ENCODE measurements around the gene ODAD2. TPM values are rescaled to one million over a fixed set of nuclear protein-coding genes. Genes with fewer than 3 reads are reported as not detected.

The ODAD2 gene
- total and polyA plus RNA-seq, 2 of the 8 experiments (the other 6 are each of a cell fraction or from before 2014, with no cell fraction given) = 0.95 to 4.3 TPM

DNA sequence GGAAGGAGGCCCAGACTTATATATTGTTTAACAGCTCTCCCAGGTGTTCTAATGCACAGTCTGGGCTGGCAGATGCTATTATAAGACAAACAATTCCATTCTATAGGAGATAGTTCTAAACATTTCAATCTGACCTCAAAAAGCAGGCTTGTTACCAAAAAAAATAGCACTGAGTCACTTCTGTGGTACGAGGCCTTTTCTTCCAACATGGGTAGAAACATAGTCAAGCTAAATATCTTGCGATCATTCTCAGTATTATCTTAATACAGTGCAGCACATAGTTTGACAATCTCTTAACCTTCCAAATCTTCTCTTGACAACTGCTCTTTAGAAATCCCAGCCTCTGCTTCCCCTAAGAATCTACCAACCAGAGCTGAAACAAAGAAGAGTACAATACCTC, 206.7 kb downstream of the ODAD2 start:
- Histone ChIP-seq H2BK15ac (ENCODE audit: low read length) (no peak overlapping the region), H3K27ac (ENCODE audit: low read depth, low read length) (no peak overlapping the region), H3K23ac (ENCODE audit: insufficient read length) (no peak overlapping the region), H2BK5ac (ENCODE audit: low read depth, low read length) (no peak overlapping the region), H3K9ac (replicated peaks in 1 of 4; ENCODE audit: extremely low read depth in 1 of 4, low read depth in 3 of 4, low read length in 3 of 4) (no peak overlapping the region), H3K4me1 (replicated peaks in 1 of 4; ENCODE audit: control insufficient read depth in 3 of 4, insufficient read depth in 4 of 4, low read length in 3 of 4) (peaks cover 0 to 7% (median 0%) of the 10 kb centered on the region in 4 experiments; a peak in 2 of 7 replicates), H4K20me1 (replicated peaks in 1 of 2; ENCODE audit: control insufficient read depth in 1 of 2, insufficient read depth in 2 of 2, low read length in 2 of 2) (peaks cover 0 to 1% of the 10 kb centered on the region in 2 experiments), H2BK12ac (ENCODE audit: low read depth, low read length) (no peak overlapping the region), H3K14ac (ENCODE audit: insufficient read length) (no peak overlapping the region), H4K8ac (ENCODE audit: extremely low read depth, insufficient read depth, low read length) (no peak overlapping the region), H3K36me3 (ENCODE audit: control insufficient read depth in 2 of 4, insufficient read depth in 4 of 4, low read length in 3 of 4) (no peaks in the 10 kb centered on the region), H3K18ac (ENCODE audit: extremely low read depth, low read length) (no peak overlapping the region), H4K91ac (replicated peaks; ENCODE audit: insufficient read length, low read length) (no peak overlapping the region), H4K5ac (ENCODE audit: insufficient read length, low read depth, low read length) (no peak overlapping the region), H3K4me2 (ENCODE audit: insufficient read depth in 1 of 2, low read depth in 2 of 2, low read length in 2 of 2) (no peak overlapping the region), H3K56ac (replicated peaks; ENCODE audit: insufficient read length, low read depth, low read length) (no peak overlapping the region), H3K23me2 (ENCODE audit: low read depth, low read length) (no peaks in the 10 kb centered on the region), H2AFZ (ENCODE audit: low read length) (no peak overlapping the region), H3K27me3 (replicated peaks in 1 of 4; ENCODE audit: control insufficient read depth in 3 of 4, extremely low read depth in 1 of 4, insufficient read depth in 3 of 4, low read length in 3 of 4) (no peaks in the 10 kb centered on the region), H3K79me1 (ENCODE audit: low read depth, low read length) (no peaks in the 10 kb centered on the region), H3K4ac (replicated peaks; ENCODE audit: insufficient read length, low read depth, low read length) (no peak overlapping the region), H3K79me2 (ENCODE audit: control insufficient read depth in 1 of 2, insufficient read depth in 2 of 2, low read length in 2 of 2) (no peaks in the 10 kb centered on the region), H2BK120ac (replicated peaks; ENCODE audit: low read depth, low read length) (no peak overlapping the region), H3K4me3 (ENCODE audit: extremely low read depth in 1 of 4, insufficient read depth in 2 of 4, low read depth in 3 of 4, low read length in 4 of 4) (no peak overlapping the region), H2BK20ac (ENCODE audit: low read length) (no peak overlapping the region), H3K9me3 (ENCODE audit: insufficient read depth in 2 of 2, low read depth in 1 of 2, low read length in 1 of 2) (no peaks in the 10 kb centered on the region), H2AK5ac (ENCODE audit: low read depth, low read length) (no peak overlapping the region)
- ChIA-PET CTCF (ENCODE audit: partially characterized antibody) (interaction anchor here (0.7 to 3.5 kb wide), 7 partner anchors 8 to 589 kb away, joined by 3 to 13 read pairs (median 3); no protein-coding TSS in a partner anchor), POLR2A (ENCODE audit: partially characterized antibody) (no interaction called here)
- DNase-seq (ENCODE audit: low read depth in 1 of 2, low spot score in 2 of 2) = no peak
- TF ChIP-seq EZH2 (IDR thresholded peaks at IDR 0.05; ENCODE audit: low read depth, low read length, severe bottlenecking) (no peak), CBX5 (IDR thresholded peaks at IDR 0.05; ENCODE audit: low read depth, low read length) (no peak), SP2 (IDR thresholded peaks at IDR 0.05; ENCODE audit: low read length) (no peak), SIX5 (IDR thresholded peaks at IDR 0.05; ENCODE audit: low read depth, low read length) (no peak), KDM5A (IDR thresholded peaks at IDR 0.05; ENCODE audit: low read length) (no peak), CTBP2 (IDR thresholded peaks at IDR 0.05; ENCODE audit: borderline replicate concordance, insufficient read depth, insufficient read length, low read length) (no peak), ZNF274 (IDR thresholded peaks at IDR 0.05; ENCODE audit: borderline replicate concordance, extremely low read depth, low read length) (no peak)
- no peak for FAIRE-seq
- 90% methylated on average over 2 of the region's 2 CpGs; no CpG with 5 or more reads in 1 of the 2 experiments for WGBS, 2 experiments (ENCODE audit: extremely low coverage in 1 of 2, insufficient coverage in 1 of 2, insufficient read length in 1 of 2, insufficient replicate concordance in 2 of 2, low coverage in 1 of 2, low lambda C conversion rate in 2 of 2, missing lambda C conversion rate in 1 of 2)

Data from H1 (cell line).